MCF 10A (cell line): ENCODE measurements around the gene GUCY2C. TPM values are rescaled to one million over a fixed set of nuclear protein-coding genes. Genes with fewer than 3 reads are reported as not detected.

Source experiments
- BruUV-seq: library from RNA; stranded (reverse); fragments of 400-500 nt; replicated peaks from 2 replicates; lab custom pipeline; 2021; lab: Mats Ljungman, UMichigan
- CTCF ChIA-PET: fragments of 300-600 bp; sonication (Branson Sonifier 250); formaldehyde crosslinking; extraction: SDS; loops from one replicate; lab custom pipeline; 2021; ENCODE audit warnings: antibody characterized with exemption, inconsistent platforms; lab: Yijun Ruan, JAX
- POLR2A ChIA-PET: fragments of 300-600, 350-650 bp; sonication (Branson Sonifier 250); formaldehyde crosslinking; extraction: SDS; loops from one replicate; lab custom pipeline; 2020; ENCODE audit warnings: antibody characterized with exemption, inconsistent platforms; lab: Yijun Ruan, JAX
- DNase-seq: peaks from one replicate; pipeline ENCODE4 v3.0.0-alpha.2; 2018; ENCODE audit not compliant: unreplicated experiment
- H3K27ac Mint-ChIP-seq: one replicate; pipeline ENCODE4 v1.8.0; 2022; ENCODE audit warnings: mild to moderate bottlenecking, low read depth, mixed read lengths; ENCODE audit not compliant: unreplicated experiment
- H3K27me3 Mint-ChIP-seq: one replicate; pipeline ENCODE4 v1.8.0; 2022; ENCODE audit warnings: mixed read lengths; ENCODE audit not compliant: insufficient read depth, unreplicated experiment
- H3K36me3 Mint-ChIP-seq: one replicate; pipeline ENCODE4 v1.8.0; 2022; ENCODE audit warnings: mild to moderate bottlenecking, moderate library complexity, mixed read lengths; ENCODE audit not compliant: insufficient read depth, unreplicated experiment
- H3K4me1 Mint-ChIP-seq: one replicate; pipeline ENCODE4 v1.8.0; 2022; ENCODE audit warnings: mixed read lengths; ENCODE audit not compliant: insufficient read depth, unreplicated experiment
- H3K4me3 Mint-ChIP-seq: one replicate; pipeline ENCODE4 v1.8.0; 2022; ENCODE audit warnings: mild to moderate bottlenecking, moderate library complexity, mixed read lengths; ENCODE audit not compliant: unreplicated experiment
- H3K9me3 Mint-ChIP-seq: one replicate; pipeline ENCODE4 v1.8.0; 2022; ENCODE audit warnings: mixed read lengths; ENCODE audit not compliant: unreplicated experiment
- CTCF ChIP-seq: fragments of 200-600 bp; IDR thresholded peaks from one replicate; pipeline ENCODE4 v1.8.0; 2022; ENCODE audit warnings: antibody characterized with exemption, mild to moderate bottlenecking; ENCODE audit not compliant: unreplicated experiment
- intact Hi-C: fragments of 100-400 bp; cut with micrococcal nuclease; formaldehyde crosslinking; loops from 2 replicates; pipeline ENCODE4 v1.14.1; 2022
- total RNA-seq: library from RNA; stranded (reverse); gene quantifications from 2 replicates; pipeline ENCODE4 v1.2.3, GENCODE V29; 2022

Gene GUCY2C
- total RNA-seq, 1 experiment from 2014 or later, result not detected

- CTCF ChIA-PET, result interaction anchor here (0.6 to 6.5 kb wide), 19 partner anchors 8 to 434 kb away, joined by 3 to 44 read pairs (median 3); no protein-coding TSS in a partner anchor
- intact Hi-C loops, result loop anchor here (1.0 to 10.0 kb wide), 3 partner anchors 106 to 382 kb away; partner anchors contain the start of gene ATF7IP
- Mint-ChIP-seq H3K4me3 (no peak overlapping the region), H3K36me3 (no peaks in the 10 kb centered on the region), H3K27ac (no peak overlapping the region), H3K27me3 (no peaks in the 10 kb centered on the region), H3K9me3 (no peaks in the 10 kb centered on the region), H3K4me1 (peaks cover 8% of the 10 kb centered on the region)
- POLR2A ChIA-PET, result no interaction called here
- no TSS peak for BruUV-seq
- TF ChIP-seq CTCF, result no peak
- DNase-seq, result no peak
Observed at GRCh38 chr12:14619741-14620501, 76.5 kb downstream of the GUCY2C start.

GRCh38 chr12:14618983-14619382, 77.4 kb downstream of the GUCY2C start:
- Mint-ChIP-seq H3K4me3 (no peak overlapping the region), H3K36me3 (no peaks in the 10 kb centered on the region), H3K27me3 (no peaks in the 10 kb centered on the region), H3K27ac (no peak overlapping the region), H3K4me1 (peaks cover 8% of the 10 kb centered on the region), H3K9me3 (no peaks in the 10 kb centered on the region)
- CTCF ChIA-PET, result interaction anchor here (0.6 to 6.5 kb wide), 22 partner anchors 8 to 1118 kb away, joined by 3 to 44 read pairs (median 3); no protein-coding TSS in a partner anchor
- BruUV-seq, result no TSS peak
- POLR2A ChIA-PET, result interaction anchor here (0.7 kb wide), 1 partner anchor 381 kb away, joined by 3 read pairs; no protein-coding TSS in a partner anchor
- peak; percentile 48 for DNase-seq
- TF ChIP-seq CTCF, result peak; percentile 33
- intact Hi-C loops, result loop anchor here (1.0 to 10.0 kb wide), 3 partner anchors 105 to 381 kb away; partner anchors contain the start of gene ATF7IP

GRCh38 chr12:14614704-14615121, 81.7 kb downstream of the GUCY2C start:
- POLR2A ChIA-PET, result interaction anchor here (0.6 kb wide), 1 partner anchor 132 kb away, joined by 3 read pairs; no protein-coding TSS in a partner anchor
- no peak overlapping the region for H3K27ac Mint-ChIP-seq
- H3K36me3 Mint-ChIP-seq, result no peaks in the 10 kb centered on the region
- H3K4me1 Mint-ChIP-seq, result peaks cover 8% of the 10 kb centered on the region
- peaks cover 10% of the 10 kb centered on the region for H3K9me3 Mint-ChIP-seq
- H3K4me3 Mint-ChIP-seq, result no peak overlapping the region
- intact Hi-C loops, result loop anchor here (10.0 kb wide), 1 partner anchor 250 kb away; the partner anchor contains the start of gene ATF7IP
- CTCF ChIA-PET, result interaction anchor here (1.0 kb wide), 2 partner anchors 15 to 51 kb away, joined by 3 read pairs; no protein-coding TSS in a partner anchor
- no peaks in the 10 kb centered on the region for H3K27me3 Mint-ChIP-seq
- no peak for DNase-seq
- BruUV-seq, result no TSS peak
- no peak for TF ChIP-seq CTCF

GRCh38 chr12:14613718-14614117, 82.7 kb downstream of the GUCY2C start:
- H3K9me3 Mint-ChIP-seq, result peaks cover 16% of the 10 kb centered on the region
- CTCF ChIA-PET, result interaction anchor here (1.0 to 1.2 kb wide), 4 partner anchors 16 to 376 kb away, joined by 3 read pairs; no protein-coding TSS in a partner anchor
- no peaks in the 10 kb centered on the region for H3K4me1 Mint-ChIP-seq
- no peak for DNase-seq
- BruUV-seq, result no TSS peak
- TF ChIP-seq CTCF, result no peak
- H3K4me3 Mint-ChIP-seq, result no peak overlapping the region
- intact Hi-C loops, result loop anchor here (10.0 kb wide), 1 partner anchor 249 kb away; the partner anchor contains the start of gene ATF7IP
- H3K27ac Mint-ChIP-seq, result no peak overlapping the region
- H3K36me3 Mint-ChIP-seq, result no peaks in the 10 kb centered on the region
- no peaks in the 10 kb centered on the region for H3K27me3 Mint-ChIP-seq
- POLR2A ChIA-PET, result no interaction called here
